GM12892 (cell line): ENCODE data around the gene EIF4A2.
A peak's percentile ranks its signal among the peaks of the same experiment; 100 is the strongest.

Source experiments
- DNase-seq: peaks from one replicate; pipeline ENCODE4 v3.0.0; 2011; ENCODE audit not compliant: insufficient read length
- FAIRE-seq: peaks from 2 replicates; lab custom pipeline; 2011; peaks lifted over from hg19 to GRCh38; lab: Jason Lieb, UNC
- POLR2A ChIP-seq: IDR thresholded peaks from 2 replicates; pipeline ENCODE4 v1.6.1; 2011; ENCODE audit warnings: low read depth, low read length, control low read depth
- POLR2AphosphoS5 ChIP-seq: IDR thresholded peaks from 2 replicates; pipeline ENCODE4 v1.6.1; 2011; ENCODE audit warnings: low read depth, low read length, control low read depth
- TAF1 ChIP-seq: IDR thresholded peaks from 2 replicates; pipeline ENCODE4 v1.6.1; 2011; ENCODE audit warnings: low read depth, mild to moderate bottlenecking, control low read depth, low read length, borderline replicate concordance

The EIF4A2 gene

DNA sequence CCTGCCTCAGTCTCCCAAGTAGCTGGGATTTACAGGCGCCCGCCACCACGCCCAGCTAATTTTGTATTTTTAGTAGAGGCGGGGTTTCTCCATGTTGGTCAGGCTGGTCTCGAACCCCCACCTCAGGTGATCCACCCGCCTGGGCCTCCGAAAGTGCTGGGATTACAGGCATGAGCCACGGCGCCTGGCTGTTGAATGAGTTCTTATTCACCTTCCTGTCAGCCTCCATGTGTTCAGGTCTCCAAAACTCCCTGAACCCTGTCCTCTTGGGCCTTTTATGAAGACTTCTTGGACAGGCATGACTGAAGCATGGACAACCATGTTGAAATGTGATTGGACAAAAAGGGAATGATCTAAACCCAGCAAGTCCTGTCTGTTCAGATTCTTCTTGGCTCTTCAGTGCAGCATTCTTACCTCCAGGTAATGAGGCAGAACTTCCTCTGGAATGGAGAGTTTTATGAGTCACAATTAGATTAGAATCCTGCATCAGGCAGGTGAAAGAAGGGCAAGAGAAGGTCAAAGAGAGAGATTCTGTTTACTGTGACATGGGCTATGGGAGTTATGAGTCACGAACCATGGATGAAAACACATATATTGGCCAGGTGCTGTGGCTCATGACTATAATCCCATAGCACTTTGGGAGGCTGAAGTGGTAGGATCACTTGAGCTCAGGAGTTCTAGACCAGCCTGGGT lies 23.1 kb upstream of the EIF4A2 start:
- no peak for TF ChIP-seq POLR2A
- no peak for TF ChIP-seq POLR2AphosphoS5
- no peak for TF ChIP-seq TAF1
- DNase-seq (no peak), FAIRE-seq (no peak)

- TF ChIP-seq TAF1 (no peak), POLR2A (no peak), POLR2AphosphoS5 (no peak)
- FAIRE-seq (no peak), DNase-seq (no peak)
Measured at GRCh38 chr3:186760897-186761447, 22.4 kb upstream of the EIF4A2 start.

- FAIRE-seq (no peak), DNase-seq (peak; percentile 31)
Measured at GRCh38 chr3:186772281-186772694, 11.1 kb upstream of the EIF4A2 start.

DNA sequence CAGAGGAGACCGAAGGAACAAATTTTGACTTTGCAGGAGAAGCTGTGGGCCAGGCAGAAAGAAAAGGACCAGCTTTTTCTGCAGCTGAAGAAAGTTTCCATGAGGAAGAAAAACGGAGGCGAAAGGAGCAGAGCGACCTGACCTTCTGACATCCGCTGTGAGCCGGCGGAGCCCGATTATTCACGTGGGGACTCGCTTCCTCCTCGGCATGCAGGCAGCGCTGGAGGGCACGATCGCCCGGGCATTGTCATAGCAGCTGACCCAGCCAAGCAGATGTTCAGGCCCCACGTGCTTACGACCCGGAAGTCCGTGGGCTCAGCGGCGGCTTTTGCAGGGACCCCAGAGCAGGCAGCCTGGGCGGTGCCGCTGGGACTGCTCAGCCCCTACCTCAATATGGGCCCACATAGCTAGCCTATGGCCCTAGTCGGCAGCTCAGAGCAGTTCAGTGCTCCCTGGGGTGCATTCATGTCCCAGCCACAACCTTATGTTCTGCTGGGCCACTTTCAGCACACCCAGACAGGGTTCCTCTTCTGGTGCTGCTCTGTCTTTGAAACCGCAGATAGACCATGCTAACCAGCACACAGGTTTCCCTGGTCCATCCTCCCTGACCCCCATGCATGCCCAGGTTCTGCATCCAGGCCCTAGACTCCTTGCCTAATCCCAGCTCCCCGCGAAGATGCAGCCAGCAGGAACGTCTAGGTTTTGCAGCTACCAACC lies 10.5 kb upstream of the EIF4A2 start:
- peak; percentile 81 for TF ChIP-seq POLR2A
- TF ChIP-seq TAF1, result peak; percentile 48; the same call in 1 of the 2 replicates
- peak; percentile 62; the same call in 1 of the 2 replicates for TF ChIP-seq POLR2AphosphoS5
- DNase-seq, result peak; percentile 80
- FAIRE-seq, result peak; percentile 94

More at GRCh38 chr3:186772281-186772694, 11.1 kb upstream of the EIF4A2 start:
- TF ChIP-seq POLR2AphosphoS5 (no peak), POLR2A (no peak), TAF1 (no peak)

DNA sequence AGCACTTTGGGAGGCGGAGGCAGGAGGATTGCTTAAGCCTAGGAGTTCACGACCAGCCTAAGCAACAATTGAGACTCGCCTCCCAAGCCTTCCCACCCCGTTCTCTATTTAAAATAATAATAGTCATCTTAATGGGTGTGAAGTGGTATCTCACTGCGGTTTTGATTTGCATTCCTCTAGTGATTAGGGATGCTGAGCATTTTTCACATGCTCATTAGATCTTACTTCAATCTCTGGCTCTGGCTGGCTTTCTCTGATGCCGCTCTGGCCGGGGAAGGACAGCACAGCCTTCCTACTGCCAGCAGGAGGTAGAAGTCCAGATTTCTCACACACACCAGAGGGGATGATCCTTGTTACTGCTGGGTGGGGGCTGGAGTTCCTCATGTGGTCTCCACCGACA lies 7.4 kb upstream of the EIF4A2 start:
- DNase-seq (no peak), FAIRE-seq (no peak)
- TF ChIP-seq POLR2AphosphoS5, result no peak
- TF ChIP-seq TAF1, result no peak
- no peak for TF ChIP-seq POLR2A

- TF ChIP-seq POLR2A (no peak), POLR2AphosphoS5 (no peak), TAF1 (no peak)
- no peak for FAIRE-seq
- no peak for DNase-seq
Measured at GRCh38 chr3:186779204-186779603, 4.2 kb upstream of the EIF4A2 start.

DNA sequence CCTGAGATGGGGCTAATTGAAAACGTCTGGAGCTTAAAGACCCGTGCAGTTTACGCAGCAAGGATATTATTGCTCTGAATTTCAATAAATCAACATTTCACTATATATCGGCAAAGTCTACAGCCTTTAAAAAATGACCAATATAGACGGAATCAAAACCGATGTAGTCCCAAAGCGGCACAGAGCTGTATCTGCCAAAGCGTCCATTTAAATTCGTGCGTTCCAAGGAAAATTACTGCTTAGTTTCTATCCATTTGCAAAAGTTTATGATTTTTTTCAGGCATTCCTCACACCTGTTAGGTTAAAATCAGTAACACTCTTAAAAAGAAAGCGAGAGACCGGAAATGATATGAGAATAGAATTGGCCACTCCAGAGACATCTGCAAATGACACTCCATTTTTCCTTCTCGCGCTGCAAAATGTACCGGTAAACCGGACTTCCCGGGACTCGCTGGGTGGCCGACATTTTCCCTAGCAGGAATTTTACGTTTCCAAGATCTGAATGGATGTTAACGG lies 777 bp upstream of the EIF4A2 start:
- TF ChIP-seq POLR2AphosphoS5, result no peak
- TF ChIP-seq TAF1, result no peak
- no peak for TF ChIP-seq POLR2A
- no peak for DNase-seq
- no peak for FAIRE-seq

GRCh38 chr3:186783731-186784515 lies 546 bp downstream of the EIF4A2 start:
- peak; percentile 57 for FAIRE-seq
- peak; percentile 58 for DNase-seq
- TF ChIP-seq POLR2AphosphoS5 (peak; percentile 74), TAF1 (no peak), POLR2A (0 out of 2 replicates have a peak, but pooled peaks have one; percentile 29)

DNA sequence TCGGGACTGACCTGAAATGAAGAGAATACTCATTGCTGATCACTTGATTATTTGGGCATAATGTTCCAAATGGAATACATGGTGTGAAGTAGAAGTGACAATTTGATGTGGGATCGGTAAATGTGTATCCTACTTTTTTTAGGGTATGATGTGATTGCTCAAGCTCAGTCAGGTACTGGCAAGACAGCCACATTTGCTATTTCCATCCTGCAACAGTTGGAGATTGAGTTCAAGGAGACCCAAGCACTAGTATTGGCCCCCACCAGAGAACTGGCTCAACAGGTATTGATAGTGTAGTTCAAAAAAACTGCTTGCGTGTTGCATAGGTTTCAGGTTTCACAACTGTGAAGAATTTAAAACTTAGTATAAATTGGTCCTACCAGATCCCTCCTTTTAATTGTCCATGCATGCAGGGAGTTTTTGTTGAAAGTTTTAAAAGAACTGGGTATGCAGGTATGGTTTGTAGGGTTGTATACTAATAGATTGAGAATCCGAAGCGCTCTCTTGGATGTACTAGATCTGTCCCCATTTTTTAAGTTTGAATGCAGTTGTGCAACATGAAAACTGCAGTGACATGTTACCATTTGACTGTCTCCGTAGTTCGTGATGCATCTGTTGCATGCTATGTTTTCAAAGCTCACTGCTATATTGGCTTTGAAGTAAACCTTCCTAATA lies 1.6 kb downstream of the EIF4A2 start:
- DNase-seq (no peak), FAIRE-seq (no peak)
- no peak for TF ChIP-seq TAF1
- peak; percentile 26; the same call in 1 of the 2 replicates for TF ChIP-seq POLR2A

DNA sequence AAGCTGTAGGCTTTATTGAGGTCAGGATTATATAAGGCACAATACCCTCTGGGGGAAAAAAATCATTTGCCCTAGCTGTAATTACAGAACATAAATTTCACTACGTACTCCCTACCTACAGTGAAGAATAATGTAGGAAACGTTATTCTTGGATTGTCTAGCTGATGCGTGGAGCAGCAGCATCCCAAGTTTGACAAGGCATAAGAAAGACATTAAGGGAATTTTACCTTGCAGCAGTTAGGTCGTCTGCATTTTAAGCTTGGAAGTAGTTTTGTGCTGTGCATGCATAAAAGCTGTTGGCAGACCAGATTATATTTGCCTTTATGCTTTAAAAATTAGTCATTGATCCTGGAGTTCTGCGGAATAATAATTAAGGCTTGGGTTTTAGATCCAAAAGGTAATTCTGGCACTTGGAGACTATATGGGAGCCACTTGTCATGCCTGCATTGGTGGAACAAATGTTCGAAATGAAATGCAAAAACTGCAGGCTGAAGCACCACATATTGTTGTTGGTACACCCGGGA lies 2.2 kb downstream of the EIF4A2 start:
- DNase-seq (no peak), FAIRE-seq (no peak)

More for the DNA sequence above, 2.2 kb downstream of the EIF4A2 start:
- TF ChIP-seq TAF1, result no peak
- no peak for TF ChIP-seq POLR2AphosphoS5
- TF ChIP-seq POLR2A, result no peak
